SJCRH30 (cell line): ENCODE measurements around the gene HOXB5. TPM values are rescaled to one million over a fixed set of nuclear protein-coding genes. Genes with fewer than 3 reads are reported as not detected.

Source experiments
- DNase-seq, 2 experiments: peaks; one replicate each; pipeline ENCODE4 v3.0.0-alpha.2; 2015 to 2020
- H3K27ac ChIP-seq: fragments of 250-450 bp; sonication (Bioruptor Pico); 2 replicates; pipeline ENCODE4 v1.5.1; 2020; ENCODE audit warnings: mild to moderate bottlenecking, moderate library complexity
- H3K27me3 ChIP-seq: fragments of 250-450 bp; sonication (Bioruptor Pico); 2 replicates; pipeline ENCODE4 v1.5.1; 2020; ENCODE audit warnings: mild to moderate bottlenecking, moderate library complexity
- H3K36me3 ChIP-seq: fragments of 250-450 bp; sonication (Bioruptor Pico); 2 replicates; pipeline ENCODE4 v1.5.1; 2020; ENCODE audit warnings: mild to moderate bottlenecking, moderate library complexity
- H3K4me1 ChIP-seq: fragments of 250-450 bp; sonication (Bioruptor Pico); 2 replicates; pipeline ENCODE4 v1.5.1; 2020; ENCODE audit warnings: mild to moderate bottlenecking, moderate library complexity
- H3K4me3 ChIP-seq: fragments of 250-450 bp; sonication (Bioruptor Pico); 2 replicates; pipeline ENCODE4 v1.5.1; 2020; ENCODE audit warnings: mild to moderate bottlenecking, moderate library complexity
- H3K9me3 ChIP-seq: fragments of 250-450 bp; sonication (Bioruptor Pico); replicated peaks from 2 replicates; pipeline ENCODE4 v1.5.1; 2020; ENCODE audit warnings: mild to moderate bottlenecking, moderate library complexity
- total RNA-seq: library from RNA; depleted of rRNA; stranded (reverse); fragments of >200 nt; shearing (Covaris generic); gene quantifications from 2 replicates; pipeline ENCODE4 v1.2.3, GENCODE V29; 2014

HOXB5 gene
- total RNA-seq, 1 experiment from 2014 or later, result 0.51 TPM

GRCh38 chr17:48576479-48577309 is 16.9 kb downstream of the HOXB5 start:
- Histone ChIP-seq H3K9me3 (no peaks in the 10 kb centered on the region), H3K4me1 (0 out of 2 replicates have a peak, but pooled peaks cover 4% of the 10 kb centered on the region), H3K27ac (no peak overlapping the region), H3K36me3 (no peaks in the 10 kb centered on the region), H3K27me3 (no peaks in the 10 kb centered on the region), H3K4me3 (peak overlapping the region; percentile 94)
- DNase-seq, result no peak

- Histone ChIP-seq H3K27me3 (no peaks in the 10 kb centered on the region), H3K4me1 (0 out of 2 replicates have a peak, but pooled peaks cover 4% of the 10 kb centered on the region), H3K4me3 (no peak overlapping the region), H3K27ac (no peak overlapping the region), H3K36me3 (no peaks in the 10 kb centered on the region), H3K9me3 (no peaks in the 10 kb centered on the region)
- DNase-seq, result no peak
These were observed 17.7 kb downstream of the HOXB5 start for GRCh38 chr17:48575673-48576478.

GRCh38 chr17:48575066-48575582 is 18.5 kb downstream of the HOXB5 start:
- no peak for DNase-seq
- Histone ChIP-seq H3K4me1 (0 out of 2 replicates have a peak, but pooled peaks cover 4% of the 10 kb centered on the region), H3K27ac (no peak overlapping the region), H3K4me3 (no peak overlapping the region), H3K9me3 (no peaks in the 10 kb centered on the region), H3K36me3 (no peaks in the 10 kb centered on the region), H3K27me3 (no peaks in the 10 kb centered on the region)

- Histone ChIP-seq H3K4me1 (0 out of 2 replicates have a peak, but pooled peaks cover 4% of the 10 kb centered on the region), H3K27me3 (no peaks in the 10 kb centered on the region), H3K9me3 (no peaks in the 10 kb centered on the region), H3K4me3 (no peak overlapping the region), H3K36me3 (no peaks in the 10 kb centered on the region), H3K27ac (no peak overlapping the region)
- DNase-seq, result no peak
These were observed 19.0 kb downstream of the HOXB5 start for GRCh38 chr17:48574505-48575065.

GRCh38 chr17:48571826-48572417 is 21.7 kb downstream of the HOXB5 start:
- no peak for DNase-seq

GRCh38 chr17:48571024-48571818 is 22.4 kb downstream of the HOXB5 start:
- no peaks in the 10 kb centered on the region for H3K36me3 ChIP-seq
- DNase-seq, result no peak
- H3K27me3 ChIP-seq, result no peaks in the 10 kb centered on the region
- 0 out of 2 replicates have a peak, but pooled peaks cover 4% of the 10 kb centered on the region for H3K4me1 ChIP-seq
- no peak overlapping the region for H3K4me3 ChIP-seq
- H3K27ac ChIP-seq, result no peak overlapping the region
- no peaks in the 10 kb centered on the region for H3K9me3 ChIP-seq

More at GRCh38 chr17:48571826-48572417, 21.7 kb downstream of the HOXB5 start:
- no peak overlapping the region for H3K27ac ChIP-seq
- H3K9me3 ChIP-seq, result no peaks in the 10 kb centered on the region
- 0 out of 2 replicates have a peak, but pooled peaks cover 6% of the 10 kb centered on the region for H3K4me1 ChIP-seq
- no peaks in the 10 kb centered on the region for H3K36me3 ChIP-seq
- H3K4me3 ChIP-seq, result no peak overlapping the region
- H3K27me3 ChIP-seq, result no peaks in the 10 kb centered on the region

- Histone ChIP-seq H3K27ac (no peak overlapping the region), H3K27me3 (no peaks in the 10 kb centered on the region), H3K4me1 (0 out of 2 replicates have a peak, but pooled peaks cover 4% of the 10 kb centered on the region)
These were observed 23.1 kb downstream of the HOXB5 start for GRCh38 chr17:48570325-48571023.

GRCh38 chr17:48569674-48570324 is 23.8 kb downstream of the HOXB5 start:
- H3K4me1 ChIP-seq, result 0 out of 2 replicates have a peak, but pooled peaks cover 4% of the 10 kb centered on the region
- no peaks in the 10 kb centered on the region for H3K27me3 ChIP-seq
- DNase-seq, result no peak
- H3K27ac ChIP-seq, result no peak overlapping the region
- H3K36me3 ChIP-seq, result no peaks in the 10 kb centered on the region
- H3K4me3 ChIP-seq, result no peak overlapping the region
- H3K9me3 ChIP-seq, result no peaks in the 10 kb centered on the region

More at GRCh38 chr17:48570325-48571023, 23.1 kb downstream of the HOXB5 start:
- Histone ChIP-seq H3K9me3 (no peaks in the 10 kb centered on the region), H3K4me3 (no peak overlapping the region), H3K36me3 (no peaks in the 10 kb centered on the region)
- DNase-seq, result no peak

- Histone ChIP-seq H3K4me3 (no peak overlapping the region), H3K27ac (no peak overlapping the region), H3K9me3 (no peaks in the 10 kb centered on the region), H3K27me3 (no peaks in the 10 kb centered on the region), H3K36me3 (no peaks in the 10 kb centered on the region), H3K4me1 (0 out of 2 replicates have a peak, but pooled peaks cover 4% of the 10 kb centered on the region)
- no peak for DNase-seq
These were observed 24.4 kb downstream of the HOXB5 start for GRCh38 chr17:48569240-48569582.

- Histone ChIP-seq H3K27me3 (no peaks in the 10 kb centered on the region), H3K4me1 (0 out of 2 replicates have a peak, but pooled peaks cover 4% of the 10 kb centered on the region), H3K9me3 (no peaks in the 10 kb centered on the region), H3K4me3 (no peak overlapping the region), H3K27ac (no peak overlapping the region), H3K36me3 (no peaks in the 10 kb centered on the region)
- no peak for DNase-seq
These were observed 24.9 kb downstream of the HOXB5 start for GRCh38 chr17:48568499-48569239.

GRCh38 chr17:48567646-48568354 is 25.8 kb downstream of the HOXB5 start:
- H3K27ac ChIP-seq, result no peak overlapping the region
- H3K36me3 ChIP-seq, result no peaks in the 10 kb centered on the region
- H3K9me3 ChIP-seq, result no peaks in the 10 kb centered on the region
- no peak for DNase-seq
- 0 out of 2 replicates have a peak, but pooled peaks cover 4% of the 10 kb centered on the region for H3K4me1 ChIP-seq
- H3K4me3 ChIP-seq, result no peak overlapping the region
- no peaks in the 10 kb centered on the region for H3K27me3 ChIP-seq

- DNase-seq, result no peak
- 0 out of 2 replicates have a peak, but pooled peaks cover 4% of the 10 kb centered on the region for H3K4me1 ChIP-seq
- H3K27me3 ChIP-seq, result no peaks in the 10 kb centered on the region
- no peak overlapping the region for H3K27ac ChIP-seq
- H3K36me3 ChIP-seq, result no peaks in the 10 kb centered on the region
- no peaks in the 10 kb centered on the region for H3K9me3 ChIP-seq
- no peak overlapping the region for H3K4me3 ChIP-seq
These were observed 26.4 kb downstream of the HOXB5 start for GRCh38 chr17:48567209-48567608.
